ENCODE data around the gene LAMP5. TPM values are rescaled to one million over a fixed set of nuclear protein-coding genes. Genes with fewer than 3 reads are reported as not detected.

Gene LAMP5
- total and polyA plus RNA-seq, 2 of the 13 experiments (the other 11 are each of a cell fraction or from before 2014, with no cell fraction given), result not detected

- POLR2A ChIA-PET, result no interaction called here
- no peaks in the 10 kb centered on the region for H4K20me1 ChIP-seq (ENCODE audit: insufficient read depth, low read length)
- TF ChIP-seq ZNF10 (CRISPR knock-in tag; IDR thresholded peaks at IDR 0.05; ENCODE audit: borderline replicate concordance, low read depth), result no peak
- TF ChIP-seq EZH2 (conservative IDR thresholded peaks at IDR 0.05; ENCODE audit: low read depth, low read length), result no peak
- no peak for TF ChIP-seq KDM4B (CRISPR knock-in tag; IDR thresholded peaks at IDR 0.05)
- TF ChIP-seq KDM3A (CRISPR knock-in tag; IDR thresholded peaks at IDR 0.05; ENCODE audit: low read depth), result no peak
- TF ChIP-seq FOSL2 (CRISPR knock-in tag; IDR thresholded peaks at IDR 0.05), result no peak
- no peak for TF ChIP-seq TARDBP (CRISPR knock-in tag; IDR thresholded peaks at IDR 0.05)
- no peak for TF ChIP-seq ZFP41 (CRISPR knock-in tag; IDR thresholded peaks at IDR 0.05; ENCODE audit: borderline replicate concordance)
- no peak for TF ChIP-seq ZNF160 (CRISPR knock-in tag; IDR thresholded peaks at IDR 0.05)
- no peak for TF ChIP-seq POLR2AphosphoS2 (IDR thresholded peaks at IDR 0.05; ENCODE audit: low read depth, low read length)
- TF ChIP-seq ZNF720 (CRISPR knock-in tag; IDR thresholded peaks at IDR 0.05), result no peak
- TF ChIP-seq ZNF234 (CRISPR knock-in tag; conservative IDR thresholded peaks at IDR 0.05), result no peak
- TF ChIP-seq CEBPG (CRISPR knock-in tag; IDR thresholded peaks at IDR 0.05), result no peak
- no peak for TF ChIP-seq ZNF44 (CRISPR knock-in tag; IDR thresholded peaks at IDR 0.05)
- no peak for TF ChIP-seq IKZF4 (CRISPR knock-in tag; IDR thresholded peaks at IDR 0.05; ENCODE audit: borderline replicate concordance, low read depth, not compliant biosample characterization)
- no peak for TF ChIP-seq NFIC (IDR thresholded peaks at IDR 0.05; ENCODE audit: low read length)
- TF ChIP-seq ZNF326 (CRISPR knock-in tag; IDR thresholded peaks at IDR 0.05; ENCODE audit: borderline replicate concordance), result no peak
- TF ChIP-seq CREB1 (IDR thresholded peaks at IDR 0.05), result no peak
- no peak for TF ChIP-seq CREB1 (CRISPR knock-in tag; IDR thresholded peaks at IDR 0.05)
- no peak for TF ChIP-seq HBP1 (CRISPR knock-in tag; IDR thresholded peaks at IDR 0.05; ENCODE audit: low read depth)
- TF ChIP-seq BATF2 (CRISPR knock-in tag; IDR thresholded peaks at IDR 0.05), result no peak
Measured at GRCh38 chr20:9480066-9480465, 34.3 kb upstream of the LAMP5 start.

More at GRCh38 chr20:9480066-9480465, 34.3 kb upstream of the LAMP5 start:
- CTCF ChIA-PET (ENCODE audit: low intra/inter-chr PET ratio, low total read pairs), result no interaction called here
- Histone ChIP-seq H2AFZ (ENCODE audit: low read length) (no peak overlapping the region), H3K4me1 (ENCODE audit: insufficient read depth, low read length) (no peaks in the 10 kb centered on the region), H3K27ac (ENCODE audit: extremely low read length, insufficient read depth, low read length) (no peak overlapping the region), H3K27me3 (ENCODE audit: control insufficient read depth in 1 of 2, insufficient read depth in 2 of 2, low read length in 2 of 2) (no peaks in the 10 kb centered on the region), H3K4me3 (replicated peaks in 1 of 3; ENCODE audit: insufficient read depth in 1 of 3, low read depth in 2 of 3, low read length in 3 of 3) (no peak overlapping the region), H3K4me2 (ENCODE audit: low read depth, low read length) (no peak overlapping the region), H3K79me2 (ENCODE audit: insufficient read depth, low read length) (no peaks in the 10 kb centered on the region), H3K9ac (ENCODE audit: insufficient read depth, low read depth, low read length) (no peak overlapping the region), H3K9me3 (ENCODE audit: low read length) (no peaks in the 10 kb centered on the region), H3K36me3 (replicated peaks in 1 of 2; ENCODE audit: control insufficient read depth in 1 of 2, insufficient read depth in 2 of 2, low read length in 2 of 2) (no peaks in the 10 kb centered on the region)
- in situ Hi-C loops (cut with HindIII; ENCODE audit: extremely low pct_ligation_motif_present, low pct_unique_long_range_greater_than_20kb), result no loop called here
- no TSS peak for BruUV-seq (replicated peaks)
- no peak for DNase-seq (ENCODE audit: low spot score)
- ATAC-seq, result no peak
- intact Hi-C loops (cut with micrococcal nuclease; ENCODE audit: unreplicated experiment), result no loop called here
- 40% methylated on average over 4 of the region's 4 CpGs for WGBS (ENCODE audit: low lambda C conversion rate)
- no peak for FAIRE-seq
